ENCODE results near the gene RNF150.
"Not testable (repeated sequence)": the region's sequence is repeated elsewhere in the genome, so short reads cannot be mapped to it uniquely, and the experiment has no call there.

RNF150 gene

DNA sequence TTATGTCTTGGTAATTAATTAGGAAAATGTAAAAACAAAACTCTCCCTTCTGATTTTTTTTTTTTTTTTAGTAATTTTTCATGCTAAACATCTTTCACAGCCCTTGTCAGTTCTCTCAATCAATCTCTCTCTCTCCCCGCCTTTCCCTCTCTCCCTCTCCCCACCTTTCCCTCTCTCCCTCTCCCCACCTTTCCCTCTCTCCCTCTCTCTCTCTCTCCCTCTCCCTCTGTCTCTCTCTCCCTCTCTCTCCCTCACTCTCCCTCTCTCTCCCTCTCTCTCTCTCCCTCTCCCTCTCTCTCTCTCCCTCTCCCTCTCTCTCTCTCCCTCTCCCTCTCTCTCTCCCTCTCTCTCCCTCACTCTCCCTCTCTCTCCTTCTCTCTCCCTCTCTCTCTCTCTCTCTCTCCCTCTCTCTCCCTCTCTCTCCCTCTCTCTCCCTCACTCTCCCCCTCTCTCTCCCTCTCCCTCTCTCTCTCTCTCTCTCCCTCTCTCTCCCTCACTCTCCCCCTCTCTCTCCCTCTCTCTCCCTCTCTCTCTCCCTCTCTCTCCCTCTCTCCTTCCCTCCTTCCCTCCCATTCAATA lies 322.6 kb downstream of the RNF150 start:
- WGBS: 74% methylated on average over 1 of the region's 1 CpG

More for the DNA sequence above, 322.6 kb downstream of the RNF150 start:
- not testable (repeated sequence) for H3K36me3 ChIP-seq (ENCODE audit: insufficient read depth, low read length); H3K27me3 ChIP-seq (ENCODE audit: insufficient read depth, low read length); H3K4me3 ChIP-seq (ENCODE audit: low read length); H3K4me1 ChIP-seq (ENCODE audit: insufficient read depth, low read length); H3K9ac ChIP-seq (ENCODE audit: low read depth, low read length); H3K27ac ChIP-seq (ENCODE audit: low read depth, low read length); H3K9me3 ChIP-seq (ENCODE audit: insufficient read depth, low read depth, low read length)

Measured in HUES64 (cell line).